Activated CD8-positive, alpha-beta T cell treated with anti-CD3 and anti-CD28 coated beads for 36 hours (primary cell): ENCODE measurements around the gene ASB1. TPM values are rescaled to one million over a fixed set of nuclear protein-coding genes. Genes with fewer than 3 reads are reported as not detected.

ENCODE experiments used
- ATAC-seq: fragments of 200-7000 bp; cut with Tn5 transposase; one replicate; pipeline ENCODE4 v1.10.0; 2021; ENCODE audit warnings: mild to moderate bottlenecking, moderate library complexity
- CTCF ChIA-PET: fragments of 350-600 bp; sonication (Branson Sonifier 250); formaldehyde crosslinking; loops from one replicate; lab custom pipeline; 2021; ENCODE audit warnings: antibody characterized with exemption; lab: Charles Lee
- POLR2A ChIA-PET: fragments of 350-600 bp; sonication (Branson Sonifier 250); formaldehyde crosslinking; loops from one replicate; lab custom pipeline; 2021; ENCODE audit warnings: antibody characterized with exemption; lab: Charles Lee
- DNase-seq: peaks from one replicate; pipeline ENCODE4 v3.0.0-alpha.2; 2020
- H3K27ac Mint-ChIP-seq: one replicate; pipeline ENCODE4 v1.8.0; 2021; ENCODE audit warnings: mild to moderate bottlenecking, mixed read lengths
- H3K27me3 Mint-ChIP-seq: one replicate; pipeline ENCODE4 v1.8.0; 2021; ENCODE audit warnings: mixed read lengths
- H3K36me3 Mint-ChIP-seq: one replicate; pipeline ENCODE4 v1.8.0; 2021; ENCODE audit warnings: low read depth, mixed read lengths
- H3K4me1 Mint-ChIP-seq: one replicate; pipeline ENCODE4 v1.8.0; 2021; ENCODE audit warnings: low read depth, mixed read lengths
- H3K4me3 Mint-ChIP-seq: one replicate; pipeline ENCODE4 v1.8.0; 2021; ENCODE audit warnings: mild to moderate bottlenecking, moderate library complexity, mixed read lengths
- H3K9me3 Mint-ChIP-seq: one replicate; pipeline ENCODE4 v1.8.0; 2021; ENCODE audit warnings: mixed read lengths
- intact Hi-C: fragments of 100-400 bp; cut with micrococcal nuclease; formaldehyde crosslinking; loops from one replicate; pipeline ENCODE4 v1.10.0; 2022
- total RNA-seq, 2 experiments: library from RNA; stranded (reverse); gene quantifications; one replicate each; pipeline ENCODE4 v1.2.3, GENCODE V29; 2021
- TF ChIP-seq, protein P1 (sequence below): fragments of 200-600 bp; IDR thresholded peaks from one replicate; pipeline ENCODE4 v1.8.0; 2022; ENCODE audit warnings: antibody characterized with exemption, mild to moderate bottlenecking

ASB1 gene
- total RNA-seq, 2 experiments from 2014 or later = 39.8 to 48.1 TPM

DNA sequence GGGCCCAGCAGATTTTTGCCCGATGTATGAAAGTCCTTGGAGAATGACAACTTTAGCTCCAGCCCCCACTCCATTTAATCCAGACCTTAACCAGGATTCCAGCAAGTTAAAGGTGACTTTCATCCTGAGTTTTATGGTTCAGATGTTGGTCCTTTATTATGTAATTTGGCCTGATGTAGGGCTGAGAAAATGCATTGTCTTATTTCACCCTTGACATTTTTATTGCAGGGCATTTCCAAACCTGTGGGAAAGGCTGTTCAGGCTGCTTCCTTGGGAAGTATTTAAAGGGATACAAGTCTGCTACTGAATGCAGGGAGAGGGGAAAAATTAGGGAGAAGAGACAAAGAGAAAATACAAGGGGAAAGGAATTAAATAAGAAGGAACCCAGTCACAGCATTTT lies 48.8 kb downstream of the ASB1 start:
- POLR2A ChIA-PET = no interaction called here
- intact Hi-C loops = no loop called here
- CTCF ChIA-PET = interaction anchor here (1.4 to 1.6 kb wide), 3 partner anchors 17 to 104 kb away, joined by 3 to 7 read pairs (median 5); no protein-coding TSS in a partner anchor
- Mint-ChIP-seq H3K4me3 (no peak overlapping the region), H3K9me3 (peaks cover 26% of the 10 kb centered on the region), H3K27ac (no peak overlapping the region), H3K36me3 (peaks cover 7% of the 10 kb centered on the region), H3K27me3 (no peaks in the 10 kb centered on the region), H3K4me1 (no peaks in the 10 kb centered on the region)
- DNase-seq (no peak), ATAC-seq (no peak)
- TF ChIP-seq, protein P1, sequence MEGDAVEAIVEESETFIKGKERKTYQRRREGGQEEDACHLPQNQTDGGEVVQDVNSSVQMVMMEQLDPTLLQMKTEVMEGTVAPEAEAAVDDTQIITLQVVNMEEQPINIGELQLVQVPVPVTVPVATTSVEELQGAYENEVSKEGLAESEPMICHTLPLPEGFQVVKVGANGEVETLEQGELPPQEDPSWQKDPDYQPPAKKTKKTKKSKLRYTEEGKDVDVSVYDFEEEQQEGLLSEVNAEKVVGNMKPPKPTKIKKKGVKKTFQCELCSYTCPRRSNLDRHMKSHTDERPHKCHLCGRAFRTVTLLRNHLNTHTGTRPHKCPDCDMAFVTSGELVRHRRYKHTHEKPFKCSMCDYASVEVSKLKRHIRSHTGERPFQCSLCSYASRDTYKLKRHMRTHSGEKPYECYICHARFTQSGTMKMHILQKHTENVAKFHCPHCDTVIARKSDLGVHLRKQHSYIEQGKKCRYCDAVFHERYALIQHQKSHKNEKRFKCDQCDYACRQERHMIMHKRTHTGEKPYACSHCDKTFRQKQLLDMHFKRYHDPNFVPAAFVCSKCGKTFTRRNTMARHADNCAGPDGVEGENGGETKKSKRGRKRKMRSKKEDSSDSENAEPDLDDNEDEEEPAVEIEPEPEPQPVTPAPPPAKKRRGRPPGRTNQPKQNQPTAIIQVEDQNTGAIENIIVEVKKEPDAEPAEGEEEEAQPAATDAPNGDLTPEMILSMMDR = no peak

DNA sequence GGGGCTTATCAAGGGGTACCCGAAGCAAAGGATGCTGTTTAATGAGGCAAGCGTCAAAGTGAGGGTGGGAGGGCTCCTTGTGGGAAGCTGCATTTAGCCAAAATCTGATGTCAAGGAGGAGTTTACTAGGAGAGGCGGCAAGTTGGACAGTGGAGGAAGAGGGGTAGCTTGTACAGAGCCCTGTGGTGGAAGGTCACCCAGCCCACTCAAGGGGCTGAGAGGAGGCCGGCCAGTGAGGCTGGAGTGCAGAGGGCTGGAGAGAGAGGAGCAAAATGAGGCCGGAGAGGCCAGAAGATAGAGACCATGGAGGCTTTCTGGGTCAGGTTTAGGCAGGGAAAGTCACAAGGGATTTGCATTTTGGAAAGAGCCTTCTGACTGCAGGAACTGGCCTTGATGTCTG lies 49.5 kb downstream of the ASB1 start:
- H3K27me3 Mint-ChIP-seq = no peaks in the 10 kb centered on the region
- intact Hi-C loops = no loop called here
- TF ChIP-seq, protein P1 = no peak
- peaks cover 7% of the 10 kb centered on the region for H3K36me3 Mint-ChIP-seq
- ChIA-PET POLR2A (no interaction called here), CTCF (interaction anchor here (1.5 to 3.1 kb wide), 2 partner anchors 105 kb away, joined by 3 to 12 read pairs; no protein-coding TSS in a partner anchor)
- H3K4me3 Mint-ChIP-seq = no peak overlapping the region
- H3K27ac Mint-ChIP-seq = no peak overlapping the region
- ATAC-seq (no peak), DNase-seq (no peak)
- H3K9me3 Mint-ChIP-seq = peaks cover 27% of the 10 kb centered on the region
- H3K4me1 Mint-ChIP-seq = no peaks in the 10 kb centered on the region

DNA sequence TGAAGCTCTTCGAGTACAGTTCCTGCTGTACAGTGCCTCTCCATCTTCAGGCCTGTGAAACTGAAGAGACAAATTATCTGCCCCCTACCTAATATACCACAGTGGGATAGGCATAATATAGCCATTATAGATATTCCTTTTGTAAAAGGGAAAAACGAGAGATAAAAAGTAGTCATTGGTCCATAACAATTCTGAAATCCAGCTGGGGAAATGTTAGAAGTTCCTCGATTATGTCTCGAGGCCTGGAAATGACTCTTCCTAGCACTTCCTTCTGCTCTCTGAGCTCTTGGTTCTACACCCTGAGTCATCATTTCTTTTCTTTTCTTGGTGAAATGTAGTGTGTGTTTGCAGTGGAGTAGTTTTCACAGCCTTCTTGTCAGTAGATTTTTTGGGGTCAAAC lies 51.5 kb downstream of the ASB1 start:
- peaks cover 18% of the 10 kb centered on the region for H3K9me3 Mint-ChIP-seq
- TF ChIP-seq, protein P1 = no peak
- CTCF ChIA-PET = interaction anchor here (1.0 to 3.1 kb wide), 4 partner anchors 17 to 121 kb away, joined by 3 to 12 read pairs (median 5); no protein-coding TSS in a partner anchor
- peaks cover 3% of the 10 kb centered on the region for H3K36me3 Mint-ChIP-seq
- H3K27me3 Mint-ChIP-seq = no peaks in the 10 kb centered on the region
- no peaks in the 10 kb centered on the region for H3K4me1 Mint-ChIP-seq
- no peak overlapping the region for H3K27ac Mint-ChIP-seq
- ATAC-seq (no peak), DNase-seq (no peak)
- no peak overlapping the region for H3K4me3 Mint-ChIP-seq
- POLR2A ChIA-PET = interaction anchor here (0.6 to 0.7 kb wide), 2 partner anchors 18 to 21 kb away, joined by 3 read pairs; no protein-coding TSS in a partner anchor
- intact Hi-C loops = no loop called here

- POLR2A ChIA-PET = no interaction called here
- no peak overlapping the region for H3K4me3 Mint-ChIP-seq
- no peaks in the 10 kb centered on the region for H3K36me3 Mint-ChIP-seq
Observed at GRCh38 chr2:238479847-238480246, 53.1 kb downstream of the ASB1 start.

DNA sequence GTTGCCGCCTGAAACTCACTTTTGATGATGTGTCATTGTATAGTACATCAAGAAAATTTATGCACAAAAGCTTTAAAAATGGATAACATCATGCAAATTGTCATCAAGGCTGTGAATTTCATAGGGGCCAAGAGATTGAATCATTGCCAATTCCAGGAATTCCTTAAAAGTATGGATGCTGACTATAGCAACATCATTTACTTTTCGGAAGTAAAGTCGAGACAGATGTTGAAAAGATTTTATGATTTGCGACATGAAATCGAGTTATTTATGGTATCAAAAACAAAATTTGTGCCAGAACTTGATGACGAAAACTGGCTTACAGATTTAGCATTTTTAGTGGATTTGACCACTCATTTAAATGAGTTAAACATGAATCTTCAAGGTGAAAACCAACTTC lies 56.3 kb downstream of the ASB1 start:
- Mint-ChIP-seq H3K27me3 (no peaks in the 10 kb centered on the region), H3K9me3 (peaks cover 8% of the 10 kb centered on the region), H3K36me3 (no peaks in the 10 kb centered on the region), H3K4me1 (no peaks in the 10 kb centered on the region), H3K4me3 (no peak overlapping the region), H3K27ac (no peak overlapping the region)
- DNase-seq (no peak), ATAC-seq (no peak)
- intact Hi-C loops = no loop called here
- CTCF ChIA-PET = no interaction called here
- TF ChIP-seq, protein P1 = no peak
- POLR2A ChIA-PET = no interaction called here

More at GRCh38 chr2:238479847-238480246, 53.1 kb downstream of the ASB1 start:
- TF ChIP-seq, protein P1 = no peak
- intact Hi-C loops = no loop called here
- ATAC-seq = no peak
- CTCF ChIA-PET = no interaction called here
- no peak for DNase-seq
- Mint-ChIP-seq H3K27me3 (no peaks in the 10 kb centered on the region), H3K9me3 (peaks cover 8% of the 10 kb centered on the region), H3K4me1 (no peaks in the 10 kb centered on the region), H3K27ac (no peak overlapping the region)
